Measurements from ENCODE around the gene KRTAP10-2.

GRCh38 chr21:44529011-44529421, 22.3 kb downstream of the KRTAP10-2 start:
- TF ChIP-seq GATA2 (IDR thresholded peaks at IDR 0.05; ENCODE audit: low read depth, low read length) (no peak), GATA3 (IDR thresholded peaks at IDR 0.05; ENCODE audit: low read depth, low read length) (no peak)

Data from SH-SY5Y (cell line).